B cell (primary cell): ENCODE data around the gene SDK1. TPM values are rescaled to one million over a fixed set of nuclear protein-coding genes. Genes with fewer than 3 reads are reported as not detected.

Experiments used
- ATAC-seq: fragments of 200-7000 bp; cut with Tn5 transposase; one replicate; pipeline ENCODE4 v1.10.0; 2021; ENCODE audit warnings: low read depth, mild to moderate bottlenecking, moderate number of reproducible peaks, moderate library complexity
- CTCF ChIA-PET: fragments of 350-600 bp; sonication (Branson Sonifier 250); formaldehyde crosslinking; loops from one replicate; lab custom pipeline; 2021; ENCODE audit warnings: antibody characterized with exemption, inconsistent platforms; lab: Charles Lee
- POLR2A ChIA-PET: fragments of 350-600 bp; sonication (Branson Sonifier 250); formaldehyde crosslinking; loops from one replicate; lab custom pipeline; 2021; ENCODE audit warnings: antibody characterized with exemption; lab: Charles Lee
- DNase-seq: peaks from one replicate; pipeline ENCODE4 v3.0.0; 2013
- H2AFZ ChIP-seq: 2 replicates; pipeline ENCODE4 v1.6.1; 2012; ENCODE audit warnings: mild to moderate bottlenecking, low read depth, low read length; ENCODE audit not compliant: insufficient read depth, poor library complexity, severe bottlenecking
- H3K27ac ChIP-seq, 2 donors: 1 replicate in 1 of 2; 2 replicates in 1 of 2; pipeline ENCODE4 v1.5.1; 2012 to 2013; ENCODE audit warnings: low read length in 2 of 2, mild to moderate bottlenecking in 2 of 2, moderate library complexity in 1 of 2
- H3K27me3 ChIP-seq, 4 experiments: fragments of 200-600 bp in 1 of 4; sonication (generic) in 1 of 4; replicated peaks in 1 of 4; 1 replicate in 2 of 4; 2 replicates in 2 of 4; pipeline versions ENCODE4 v1.6.1 to v1.7.0; 2013 to 2016; ENCODE audit warnings: low read length in 3 of 4, mild to moderate bottlenecking in 2 of 4, mixed read lengths in 1 of 4, moderate library complexity in 1 of 4; ENCODE audit not compliant: insufficient read depth in 4 of 4, control insufficient read depth in 3 of 4; ENCODE audit errors: control extremely low read depth in 1 of 4
- H3K36me3 ChIP-seq, 2 experiments: replicated peaks in 1 of 2; 1 replicate in 1 of 2; 2 replicates in 1 of 2; pipeline versions ENCODE4 v1.6.1 to v1.7.1; 2013; ENCODE audit warnings: low read length in 1 of 2; ENCODE audit not compliant: insufficient read depth in 2 of 2, control insufficient read depth in 1 of 2; ENCODE audit errors: control extremely low read depth in 1 of 2, extremely low read depth in 1 of 2
- H3K4me1 ChIP-seq, 2 donors: fragments of 200-600 bp in 1 of 2; sonication (generic) in 1 of 2; 1 replicate in 1 of 2; 2 replicates in 1 of 2; pipeline versions ENCODE4 v1.5.1 to v1.6.1; 2013 to 2017; ENCODE audit warnings: low read length in 2 of 2; ENCODE audit not compliant: control insufficient read depth in 2 of 2, insufficient read depth in 2 of 2
- H3K4me2 ChIP-seq: replicated peaks from 2 replicates; pipeline ENCODE3; 2012; ENCODE audit warnings: mild to moderate bottlenecking, low read depth, low read length; ENCODE audit not compliant: poor library complexity, severe bottlenecking
- H3K4me3 ChIP-seq, 5 experiments: fragments of 200-600 bp in 1 of 5; sonication (generic) in 1 of 5; 1 replicate in 3 of 5; 2 replicates in 2 of 5; pipeline versions ENCODE4 v1.5.1 to v1.7.0; 2011 to 2016; ENCODE audit warnings: low read length in 4 of 5, mild to moderate bottlenecking in 4 of 5, low read depth in 2 of 5, control low read depth in 1 of 5, moderate library complexity in 1 of 5; ENCODE audit not compliant: insufficient read depth in 1 of 5; ENCODE audit errors: control extremely low read depth in 1 of 5, extremely low read depth in 1 of 5
- H3K79me2 ChIP-seq: fragments of 200-600 bp; sonication (generic); one replicate; pipeline ENCODE4 v1.6.0; 2016; ENCODE audit warnings: low read length; ENCODE audit not compliant: control insufficient read depth, insufficient read depth
- H3K9ac ChIP-seq: fragments of 200-600 bp; sonication (generic); 2 replicates; pipeline ENCODE4 v1.6.1; 2017; ENCODE audit warnings: mild to moderate bottlenecking, low read length, moderate library complexity
- H3K9me3 ChIP-seq, 3 donors: one replicate each; pipeline versions ENCODE4 v1.6.1 to v1.7.1; 2013; ENCODE audit warnings: low read length in 2 of 3; ENCODE audit not compliant: control insufficient read depth in 2 of 3, insufficient read depth in 1 of 3; ENCODE audit errors: control extremely low read depth in 1 of 3
- H4K20me1 ChIP-seq: 2 replicates; pipeline ENCODE4 v1.6.0; 2012; ENCODE audit warnings: mild to moderate bottlenecking, low read length; ENCODE audit not compliant: insufficient read depth, control insufficient read depth, poor library complexity, severe bottlenecking
- H3K27ac Mint-ChIP-seq: one replicate; pipeline ENCODE4 v1.8.0; 2021; ENCODE audit warnings: mixed read lengths
- H3K27me3 Mint-ChIP-seq: one replicate; pipeline ENCODE4 v1.8.0; 2021; ENCODE audit warnings: mixed read lengths
- H3K4me1 Mint-ChIP-seq: one replicate; pipeline ENCODE4 v1.8.0; 2021; ENCODE audit warnings: mixed read lengths
- H3K4me3 Mint-ChIP-seq: one replicate; pipeline ENCODE4 v1.8.0; 2021; ENCODE audit warnings: mixed read lengths
- H3K9me3 Mint-ChIP-seq: one replicate; pipeline ENCODE4 v1.8.0; 2022; ENCODE audit warnings: mixed read lengths; ENCODE audit not compliant: insufficient read depth
- EZH2 ChIP-seq: IDR thresholded peaks from 2 replicates; pipeline ENCODE4 v1.6.1; 2012; ENCODE audit warnings: borderline replicate concordance, low read depth, mild to moderate bottlenecking, moderate library complexity, low read length; ENCODE audit not compliant: insufficient read depth, poor library complexity, severe bottlenecking
- WGBS: methylation state at CpG from one replicate; pipeline ENCODE4 v1.1.5; 2013; ENCODE audit warnings: missing lambda C conversion rate; ENCODE audit not compliant: insufficient coverage; 5-methylcytosine and 5-hydroxymethylcytosine counted together
- intact Hi-C: fragments of 100-400 bp; cut with micrococcal nuclease; formaldehyde crosslinking; loops from one replicate; pipeline ENCODE4 v1.10.0; 2022
- polyA plus RNA-seq: library from polyadenylated mRNA; depleted of rRNA; stranded (reverse); fragments of >200 nt; gene quantifications from 2 replicates; pipeline ENCODE4 v1.2.3, GENCODE V29; 2012
- total RNA-seq, 2 donors: library from RNA; stranded (reverse); fragments of 120-200 nt in 1 of 2; gene quantifications; 1 replicate in 1 of 2; 2 replicates in 1 of 2; pipeline versions ENCODE4 v1.2.3 to v1.2.4, GENCODE V29; 2013 to 2022
- TF ChIP-seq, protein P1 (sequence below): fragments of 200-600 bp; IDR thresholded peaks from one replicate; pipeline ENCODE4 v1.8.0; 2022; ENCODE audit warnings: antibody characterized with exemption, mild to moderate bottlenecking

Gene SDK1
- total and polyA plus RNA-seq, 2 donors (not counting 1 experiment from before 2014, with no cell fraction given), result 0.73 to 2.0 TPM

DNA sequence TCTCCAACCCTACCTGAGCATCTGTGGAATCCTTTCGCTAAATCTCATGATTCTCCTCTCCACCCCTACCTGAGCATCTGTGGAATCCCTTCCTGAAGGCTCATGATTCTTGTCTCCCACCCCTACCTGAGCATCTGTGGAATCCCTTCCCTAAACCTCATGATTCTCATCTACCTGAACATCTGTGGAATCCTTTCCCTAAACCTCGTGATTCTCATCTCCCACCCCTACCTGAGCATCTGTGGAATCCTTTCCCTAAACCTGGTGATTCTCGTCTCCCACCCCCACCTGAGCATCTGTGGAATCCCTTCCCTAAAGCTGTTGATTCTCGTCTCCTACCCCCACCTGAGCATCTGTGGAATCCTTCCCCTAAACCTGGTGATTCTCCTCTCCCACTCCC lies 342.0 kb downstream of the SDK1 start:
- ATAC-seq (no peak), DNase-seq (no peak)
- H3K4me1 ChIP-seq, result no peaks in the 10 kb centered on the region
- H3K27ac Mint-ChIP-seq, result no peak overlapping the region
- H3K9ac ChIP-seq, result no peak overlapping the region
- POLR2A ChIA-PET, result no interaction called here
- H3K36me3 ChIP-seq, result no peaks in the 10 kb centered on the region
- H3K4me3 ChIP-seq, result no peak overlapping the region
- CTCF ChIA-PET, result no interaction called here
- peaks cover 13% of the 10 kb centered on the region for H3K27me3 Mint-ChIP-seq
- H3K27me3 ChIP-seq, result no peaks in the 10 kb centered on the region
- no peaks in the 10 kb centered on the region for H4K20me1 ChIP-seq
- 84% methylated on average over 4 of the region's 4 CpGs for WGBS
- H3K9me3 Mint-ChIP-seq, result no peaks in the 10 kb centered on the region
- peaks cover 0 to 2% (median 0%) of the 10 kb centered on the region in 3 donors for H3K9me3 ChIP-seq
- H3K4me2 ChIP-seq, result no peak overlapping the region
- intact Hi-C loops, result no loop called here
- no peak for TF ChIP-seq EZH2
- TF ChIP-seq, protein P1, sequence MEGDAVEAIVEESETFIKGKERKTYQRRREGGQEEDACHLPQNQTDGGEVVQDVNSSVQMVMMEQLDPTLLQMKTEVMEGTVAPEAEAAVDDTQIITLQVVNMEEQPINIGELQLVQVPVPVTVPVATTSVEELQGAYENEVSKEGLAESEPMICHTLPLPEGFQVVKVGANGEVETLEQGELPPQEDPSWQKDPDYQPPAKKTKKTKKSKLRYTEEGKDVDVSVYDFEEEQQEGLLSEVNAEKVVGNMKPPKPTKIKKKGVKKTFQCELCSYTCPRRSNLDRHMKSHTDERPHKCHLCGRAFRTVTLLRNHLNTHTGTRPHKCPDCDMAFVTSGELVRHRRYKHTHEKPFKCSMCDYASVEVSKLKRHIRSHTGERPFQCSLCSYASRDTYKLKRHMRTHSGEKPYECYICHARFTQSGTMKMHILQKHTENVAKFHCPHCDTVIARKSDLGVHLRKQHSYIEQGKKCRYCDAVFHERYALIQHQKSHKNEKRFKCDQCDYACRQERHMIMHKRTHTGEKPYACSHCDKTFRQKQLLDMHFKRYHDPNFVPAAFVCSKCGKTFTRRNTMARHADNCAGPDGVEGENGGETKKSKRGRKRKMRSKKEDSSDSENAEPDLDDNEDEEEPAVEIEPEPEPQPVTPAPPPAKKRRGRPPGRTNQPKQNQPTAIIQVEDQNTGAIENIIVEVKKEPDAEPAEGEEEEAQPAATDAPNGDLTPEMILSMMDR, result no peak
- H2AFZ ChIP-seq, result no peak overlapping the region
- H3K79me2 ChIP-seq, result no peaks in the 10 kb centered on the region
- no peaks in the 10 kb centered on the region for H3K4me1 Mint-ChIP-seq
- H3K4me3 Mint-ChIP-seq, result no peak overlapping the region
- no peak overlapping the region for H3K27ac ChIP-seq

DNA sequence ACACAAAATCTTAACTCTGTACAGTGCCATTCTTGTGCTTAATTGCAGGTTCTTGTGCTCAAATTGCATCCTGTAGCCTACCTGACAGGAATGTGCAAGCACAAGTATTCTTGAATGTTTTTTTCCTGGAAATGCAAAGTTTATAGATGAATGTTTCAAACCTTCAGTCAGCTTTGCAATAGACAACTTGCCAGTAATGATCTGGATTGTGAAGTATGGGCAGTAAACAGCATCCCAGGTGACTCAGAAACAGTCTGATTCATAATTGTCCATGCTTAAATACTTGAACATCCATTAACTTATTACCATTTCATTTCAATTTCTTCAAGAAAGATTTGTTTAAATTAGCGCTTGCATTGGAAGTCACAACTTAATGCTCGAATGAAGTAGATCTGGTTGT lies 347.2 kb downstream of the SDK1 start:
- Mint-ChIP-seq H3K9me3 (no peaks in the 10 kb centered on the region), H3K4me3 (no peak overlapping the region), H3K27me3 (peaks cover 3% of the 10 kb centered on the region), H3K4me1 (no peaks in the 10 kb centered on the region), H3K27ac (no peak overlapping the region)
- Histone ChIP-seq H3K27me3 (no peaks in the 10 kb centered on the region), H3K36me3 (no peaks in the 10 kb centered on the region), H2AFZ (no peak overlapping the region), H3K9me3 (no peaks in the 10 kb centered on the region), H3K4me1 (no peaks in the 10 kb centered on the region), H4K20me1 (no peaks in the 10 kb centered on the region), H3K4me2 (no peak overlapping the region), H3K4me3 (no peak overlapping the region), H3K9ac (no peak overlapping the region), H3K27ac (no peak overlapping the region), H3K79me2 (no peaks in the 10 kb centered on the region)
- ATAC-seq (no peak), DNase-seq (no peak)
- no peak for TF ChIP-seq EZH2
- TF ChIP-seq, protein P1, result no peak
- no CpG with 5 or more reads among the region's 2 CpGs for WGBS
- CTCF ChIA-PET, result no interaction called here
- POLR2A ChIA-PET, result no interaction called here
- intact Hi-C loops, result loop anchor here (2.0 kb wide), 1 partner anchor 165 kb away; no protein-coding TSS in a partner anchor
